Ishikawa (cell line): ENCODE data around the gene MYH9.
A peak's percentile ranks its signal among the peaks of the same experiment; 100 is the strongest.

Experiments
- EP300 ChIP-seq: IDR thresholded peaks from 2 replicates; pipeline ENCODE4 v1.6.1; 2012; ENCODE audit warnings: borderline replicate concordance
- FOXM1 ChIP-seq: IDR thresholded peaks from 2 replicates; pipeline ENCODE4 v1.6.1; 2012; ENCODE audit warnings: low read depth, borderline replicate concordance
- MAX ChIP-seq: IDR thresholded peaks from 2 replicates; pipeline ENCODE4 v1.6.1; 2012
- RAD21 ChIP-seq: IDR thresholded peaks from 2 replicates; pipeline ENCODE4 v1.6.1; 2012; ENCODE audit warnings: low read depth
- REST ChIP-seq: IDR thresholded peaks from 2 replicates; pipeline ENCODE4 v1.6.1; 2012; ENCODE audit warnings: low read depth, mild to moderate bottlenecking
- TCF12 ChIP-seq: IDR thresholded peaks from 2 replicates; pipeline ENCODE4 v1.6.1; 2012; ENCODE audit warnings: low read depth

GRCh38 chr22:36277482-36278291 is 110.1 kb downstream of the MYH9 start:
- TF ChIP-seq EP300 (no peak), REST (no peak), RAD21 (peak; percentile 57), TCF12 (no peak), MAX (no peak), FOXM1 (no peak)
